HAP-1 (cell line): Measurements from ENCODE around the gene FAM193B.

Experiments
- DNase-seq, 2 experiments: peaks; one replicate each; pipeline ENCODE4 v3.0.0-alpha.2; 2016 to 2020; ENCODE audit warnings: low spot score in 2 of 2
- H3K27me3 ChIP-seq: fragments of 250-450 bp; sonication (Bioruptor Pico); 2 replicates; pipeline ENCODE4 v1.5.1; 2020; ENCODE audit warnings: low read depth, mild to moderate bottlenecking, moderate library complexity
- H3K36me3 ChIP-seq: fragments of 250-450 bp; sonication (Bioruptor Pico); replicated peaks from 2 replicates; pipeline ENCODE4 v1.5.1; 2020; ENCODE audit warnings: mild to moderate bottlenecking
- H3K4me1 ChIP-seq: fragments of 250-450 bp; sonication (Bioruptor Pico); 2 replicates; pipeline ENCODE4 v1.5.1; 2020; ENCODE audit warnings: mild to moderate bottlenecking
- H3K4me3 ChIP-seq: fragments of 250-450 bp; sonication (Bioruptor Pico); 2 replicates; pipeline ENCODE4 v1.5.1; 2020; ENCODE audit warnings: mild to moderate bottlenecking, moderate library complexity
- H3K9me3 ChIP-seq: fragments of 250-450 bp; sonication (Bioruptor Pico); 2 replicates; pipeline ENCODE4 v1.5.1; 2020; ENCODE audit warnings: mild to moderate bottlenecking, moderate library complexity
- in situ Hi-C: fragments of 300-500 bp; cut with MboI; formaldehyde crosslinking; loops from 3 replicates; pipeline ENCODE4 v1.14.3; 2020; ENCODE audit warnings: low sequenced_read_pairs, inconsistent platforms, mixed read lengths

Gene FAM193B

GRCh38 chr5:177554474-177555111 lies at the start of gene FAM193B:
TSS of gene FAM193B (minus strand) at chr5:177554563. CDS start at chr5:177554458, 105 bp downstream.
- Histone ChIP-seq H3K4me1 (peaks cover 20% of the 10 kb centered on the region), H3K36me3 (peaks cover 15% of the 10 kb centered on the region), H3K4me3 (peak within 1 kb of the TSS; percentile 84), H3K9me3 (no peaks in the 10 kb centered on the region), H3K27me3 (no peaks in the 10 kb centered on the region)
- in situ Hi-C loops, result no loop called here
- peak; percentile 86 to 97 for DNase-seq

- no peaks in the 10 kb centered on the region for H3K27me3 ChIP-seq
- no peaks in the 10 kb centered on the region for H3K36me3 ChIP-seq
- peak in 1 of 2 experiments; percentile 9 for DNase-seq
- no peaks in the 10 kb centered on the region for H3K9me3 ChIP-seq
- peaks cover 3% of the 10 kb centered on the region for H3K4me1 ChIP-seq
- in situ Hi-C loops, result loop anchor here (10.0 kb wide), 2 partner anchors 461 to 561 kb away; no protein-coding TSS in a partner anchor
- H3K4me3 ChIP-seq, result no peak overlapping the region
Measured at GRCh38 chr5:177604116-177604521, 49.8 kb upstream of the FAM193B start.

- no peak for DNase-seq
- H3K4me3 ChIP-seq, result no peak overlapping the region
- in situ Hi-C loops, result loop anchor here (10.0 kb wide), 2 partner anchors 461 to 561 kb away; no protein-coding TSS in a partner anchor
- H3K27me3 ChIP-seq, result no peaks in the 10 kb centered on the region
- H3K9me3 ChIP-seq, result no peaks in the 10 kb centered on the region
- no peaks in the 10 kb centered on the region for H3K36me3 ChIP-seq
- H3K4me1 ChIP-seq, result peaks cover 3% of the 10 kb centered on the region
Measured at GRCh38 chr5:177603631-177604030, 49.3 kb upstream of the FAM193B start.

GRCh38 chr5:177602458-177602830 lies 48.1 kb upstream of the FAM193B start:
- Histone ChIP-seq H3K4me1 (peaks cover 3% of the 10 kb centered on the region), H3K36me3 (no peaks in the 10 kb centered on the region), H3K4me3 (no peak overlapping the region), H3K9me3 (no peaks in the 10 kb centered on the region), H3K27me3 (no peaks in the 10 kb centered on the region)
- no peak for DNase-seq
- in situ Hi-C loops, result loop anchor here (10.0 kb wide), 2 partner anchors 462 to 562 kb away; no protein-coding TSS in a partner anchor

GRCh38 chr5:177601577-177602457 lies 47.5 kb upstream of the FAM193B start:
- in situ Hi-C loops, result loop anchor here (10.0 kb wide), 2 partner anchors 463 to 563 kb away; no protein-coding TSS in a partner anchor
- no peaks in the 10 kb centered on the region for H3K36me3 ChIP-seq
- H3K27me3 ChIP-seq, result no peaks in the 10 kb centered on the region
- no peak overlapping the region for H3K4me3 ChIP-seq
- peaks cover 3% of the 10 kb centered on the region for H3K4me1 ChIP-seq
- no peaks in the 10 kb centered on the region for H3K9me3 ChIP-seq
- no peak for DNase-seq

GRCh38 chr5:177601126-177601525 lies 46.8 kb upstream of the FAM193B start:
- H3K4me1 ChIP-seq, result peaks cover 3% of the 10 kb centered on the region
- no peaks in the 10 kb centered on the region for H3K27me3 ChIP-seq
- no peak for DNase-seq
- peaks cover 6% of the 10 kb centered on the region; the same call in 1 of the 2 replicates for H3K36me3 ChIP-seq
- no peaks in the 10 kb centered on the region for H3K9me3 ChIP-seq
- in situ Hi-C loops, result loop anchor here (10.0 kb wide), 2 partner anchors 464 to 564 kb away; no protein-coding TSS in a partner anchor
- peak overlapping the region; percentile 77 for H3K4me3 ChIP-seq

GRCh38 chr5:177600508-177601018 lies 46.2 kb upstream of the FAM193B start:
- no peaks in the 10 kb centered on the region for H3K9me3 ChIP-seq
- DNase-seq, result no peak
- in situ Hi-C loops, result loop anchor here (10.0 kb wide), 2 partner anchors 464 to 564 kb away; no protein-coding TSS in a partner anchor

GRCh38 chr5:177599731-177600507 lies 45.6 kb upstream of the FAM193B start, which contains the start of gene B4GALT7:
TSS of gene B4GALT7 (plus strand) at chr5:177600132. CDS start at chr5:177600211, 79 bp downstream.
- Histone ChIP-seq H3K4me1 (peaks cover 3% of the 10 kb centered on the region), H3K36me3 (peaks cover 18% of the 10 kb centered on the region), H3K4me3 (peak within 1 kb of the TSS; percentile 77), H3K27me3 (no peaks in the 10 kb centered on the region), H3K9me3 (no peaks in the 10 kb centered on the region)
- in situ Hi-C loops, result loop anchor here (10.0 kb wide), 2 partner anchors 465 to 565 kb away; no protein-coding TSS in a partner anchor
- DNase-seq, result peak; percentile 66 to 91

More at GRCh38 chr5:177600508-177601018, 46.2 kb upstream of the FAM193B start:
- peaks cover 12% of the 10 kb centered on the region for H3K36me3 ChIP-seq
- no peaks in the 10 kb centered on the region for H3K27me3 ChIP-seq
- peaks cover 3% of the 10 kb centered on the region for H3K4me1 ChIP-seq
- peak overlapping the region; percentile 77 for H3K4me3 ChIP-seq

GRCh38 chr5:177598477-177598876 lies 44.1 kb upstream of the FAM193B start:
- Histone ChIP-seq H3K4me1 (peaks cover 3% of the 10 kb centered on the region), H3K36me3 (peaks cover 32% of the 10 kb centered on the region), H3K4me3 (no peak overlapping the region), H3K27me3 (no peaks in the 10 kb centered on the region), H3K9me3 (no peaks in the 10 kb centered on the region)
- in situ Hi-C loops, result no loop called here
- DNase-seq, result no peak

GRCh38 chr5:177596775-177597238 lies 42.4 kb upstream of the FAM193B start:
- no peak for DNase-seq
- peaks cover 36% of the 10 kb centered on the region for H3K36me3 ChIP-seq
- in situ Hi-C loops, result no loop called here

GRCh38 chr5:177595991-177596774 lies 41.8 kb upstream of the FAM193B start:
- Histone ChIP-seq H3K4me1 (peaks cover 3% of the 10 kb centered on the region), H3K4me3 (no peak overlapping the region), H3K27me3 (no peaks in the 10 kb centered on the region), H3K9me3 (no peaks in the 10 kb centered on the region), H3K36me3 (peaks cover 36% of the 10 kb centered on the region)
- in situ Hi-C loops, result no loop called here
- no peak for DNase-seq

More at GRCh38 chr5:177596775-177597238, 42.4 kb upstream of the FAM193B start:
- no peaks in the 10 kb centered on the region for H3K9me3 ChIP-seq
- H3K4me3 ChIP-seq, result no peak overlapping the region
- H3K4me1 ChIP-seq, result peaks cover 3% of the 10 kb centered on the region
- no peaks in the 10 kb centered on the region for H3K27me3 ChIP-seq

- Histone ChIP-seq H3K9me3 (no peaks in the 10 kb centered on the region), H3K36me3 (peaks cover 36% of the 10 kb centered on the region), H3K4me1 (no peaks in the 10 kb centered on the region; the same call in 1 of the 2 replicates), H3K27me3 (peaks cover 4% of the 10 kb centered on the region), H3K4me3 (no peak overlapping the region)
- DNase-seq, result no peak
- in situ Hi-C loops, result no loop called here
Measured at GRCh38 chr5:177595026-177595585, 40.7 kb upstream of the FAM193B start.
